SK-N-SH (cell line): Measurements from ENCODE around the gene C1QC. TPM values are rescaled to one million over a fixed set of nuclear protein-coding genes. Genes with fewer than 3 reads are reported as not detected.

Source experiments
- CTCF ChIA-PET: fragments of 300-600, 350-600 bp; formaldehyde crosslinking; extraction: SDS; loops from one replicate; lab custom pipeline; 2021; lab: Yijun Ruan, JAX
- POLR2A ChIA-PET: fragments of 350-600 bp; sonication (Branson Sonifier 250); formaldehyde crosslinking; extraction: SDS; loops from one replicate; lab custom pipeline; 2020; ENCODE audit warnings: antibody characterized with exemption, inconsistent platforms; lab: Yijun Ruan, JAX
- DNase-seq: peaks from one replicate; pipeline ENCODE4 v3.0.0; 2012
- H2AFZ ChIP-seq: fragments of 200-600 bp; sonication (generic); 2 replicates; pipeline ENCODE4 v1.8.1; 2016; ENCODE audit warnings: antibody characterized with exemption, mild to moderate bottlenecking, low read depth
- H3F3A ChIP-seq: fragments of 200-600 bp; sonication (generic); replicated peaks from 2 replicates; pipeline ENCODE3; 2016; ENCODE audit warnings: antibody characterized with exemption, mild to moderate bottlenecking; ENCODE audit not compliant: insufficient read depth
- H3K27ac ChIP-seq, 2 experiments: fragments of 200-500 bp in 1 of 2; fragments of 200-600 bp in 1 of 2; sonication (Bioruptor generic) in 1 of 2; sonication (generic), shearing (Covaris generic) in 1 of 2; 2 replicates each; pipeline versions ENCODE4 v1.5.1 to v1.6.1; 2014 to 2016; ENCODE audit warnings: low read depth in 2 of 2, inconsistent platforms in 1 of 2, low read length in 1 of 2, mild to moderate bottlenecking in 1 of 2, mixed read lengths in 1 of 2
- H3K27me3 ChIP-seq: fragments of 200-600 bp; sonication (generic), shearing (Covaris generic); 2 replicates; pipeline ENCODE4 v1.6.1; 2016; ENCODE audit warnings: mixed run types; ENCODE audit not compliant: insufficient read depth
- H3K36me3 ChIP-seq, 2 experiments: fragments of 200-500 bp in 1 of 2; fragments of 200-600 bp in 1 of 2; sonication (Bioruptor generic) in 1 of 2; sonication (generic) in 1 of 2; replicated peaks in 1 of 2; 2 replicates each; pipeline versions ENCODE3 to v1.5.1; 2014 to 2016; ENCODE audit warnings: low read length in 1 of 2, mild to moderate bottlenecking in 1 of 2; ENCODE audit not compliant: insufficient read depth in 2 of 2, control insufficient read depth in 1 of 2
- H3K4me1 ChIP-seq, 2 experiments: fragments of 200-500 bp in 1 of 2; fragments of 200-600 bp in 1 of 2; sonication (Bioruptor generic) in 1 of 2; sonication (generic), shearing (Covaris generic) in 1 of 2; 2 replicates each; pipeline versions ENCODE4 v1.5.1 to v1.6.1; 2014 to 2016; ENCODE audit warnings: low read depth in 1 of 2, low read length in 1 of 2, mixed run types in 1 of 2; ENCODE audit not compliant: insufficient read depth in 2 of 2, control insufficient read depth in 1 of 2
- H3K4me2 ChIP-seq: fragments of 200-600 bp; sonication (generic), shearing (Covaris generic); 2 replicates; pipeline ENCODE4 v1.6.1; 2017; ENCODE audit warnings: mixed run types
- H3K4me3 ChIP-seq, 2 experiments: fragments of 200-500 bp in 1 of 2; fragments of 200-600 bp in 1 of 2; sonication (Bioruptor generic) in 1 of 2; sonication (generic), shearing (Covaris generic) in 1 of 2; 2 replicates each; pipeline versions ENCODE4 v1.5.1 to v1.8.1; 2014 to 2016; ENCODE audit warnings: low read depth in 2 of 2, inconsistent platforms in 1 of 2, low read length in 1 of 2, mild to moderate bottlenecking in 1 of 2, mixed read lengths in 1 of 2, moderate library complexity in 1 of 2
- H3K79me2 ChIP-seq: fragments of 200-600 bp; sonication (generic); 2 replicates; pipeline ENCODE4 v1.8.1; 2017; ENCODE audit warnings: mild to moderate bottlenecking; ENCODE audit not compliant: insufficient read depth
- H3K9ac ChIP-seq: fragments of 200-600 bp; sonication (generic); 2 replicates; pipeline ENCODE4 v1.6.1; 2017; ENCODE audit warnings: mixed run types
- H3K9me2 ChIP-seq: fragments of 200-600 bp; sonication (generic); 2 replicates; pipeline ENCODE4 v1.6.1; 2017; ENCODE audit warnings: mixed run types
- H3K9me3 ChIP-seq: fragments of 200-600 bp; sonication (generic); 2 replicates; pipeline ENCODE4 v1.6.1; 2017; ENCODE audit warnings: mixed run types, mild to moderate bottlenecking, moderate library complexity
- H4K20me1 ChIP-seq: fragments of 200-600 bp; sonication (generic); 2 replicates; pipeline ENCODE4 v1.6.1; 2017; ENCODE audit warnings: mild to moderate bottlenecking, mixed run types; ENCODE audit not compliant: insufficient read depth
- CTCF ChIP-seq: fragments of 200-600 bp; sonication (generic); IDR thresholded peaks from 2 replicates; pipeline ENCODE4 v1.6.1; 2017; ENCODE audit warnings: antibody characterized with exemption, mild to moderate bottlenecking, moderate library complexity
- FOSL2 ChIP-seq: IDR thresholded peaks from 2 replicates; pipeline ENCODE4 v1.4.0; 2012; ENCODE audit warnings: low read depth, mild to moderate bottlenecking, moderate library complexity, borderline replicate concordance
- FOXM1 ChIP-seq: IDR thresholded peaks from 2 replicates; pipeline ENCODE4 v1.4.0; 2012; ENCODE audit warnings: low read depth, mild to moderate bottlenecking
- GATA2 ChIP-seq: sonication (generic); formaldehyde crosslinking; IDR thresholded peaks from 2 replicates; pipeline ENCODE4 v1.5.0; 2020; ENCODE audit warnings: mild to moderate bottlenecking, missing genetic modification reagents
- JUND ChIP-seq: IDR thresholded peaks from 2 replicates; pipeline ENCODE4 v1.4.0; 2012
- MEF2A ChIP-seq: IDR thresholded peaks from 2 replicates; pipeline ENCODE4 v1.4.0; 2012; ENCODE audit warnings: low read depth, borderline replicate concordance
- REST ChIP-seq: IDR thresholded peaks from 2 replicates; pipeline ENCODE4 v1.6.1; 2012; ENCODE audit warnings: mild to moderate bottlenecking, low read depth, low read length, moderate library complexity
- SMC3 ChIP-seq: IDR thresholded peaks from 2 replicates; pipeline ENCODE4 v1.6.1; 2012; ENCODE audit warnings: low read depth, low read length, improper control_type of control experiment
- ZBTB33 ChIP-seq: IDR thresholded peaks from 2 replicates; pipeline ENCODE4 v1.4.0; 2012; ENCODE audit warnings: low read depth, borderline replicate concordance
- WGBS: methylation state at CpG from one replicate; pipeline ENCODE4 v1.1.6; 2017; ENCODE audit warnings: low lambda C conversion rate; 5-methylcytosine and 5-hydroxymethylcytosine counted together
- polyA plus RNA-seq, 3 experiments: library from polyadenylated mRNA; depleted of rRNA; stranded (reverse); fragments of >200 nt; gene quantifications; 2 replicates each; pipeline ENCODE4 v1.2.3, GENCODE V29; 2012

Gene C1QC
- polyA plus RNA-seq, 1 of the 3 experiments (the other 2 are of a cell fraction): not detected

- no peaks in the 10 kb centered on the region for H3K9me2 ChIP-seq
- H3F3A ChIP-seq: no peaks in the 10 kb centered on the region
- no peak overlapping the region for H2AFZ ChIP-seq
- POLR2A ChIA-PET: no interaction called here
- no peaks in the 10 kb centered on the region for H3K79me2 ChIP-seq
- no peaks in the 10 kb centered on the region for H3K27me3 ChIP-seq
- H3K4me3 ChIP-seq: no peak overlapping the region
- H3K4me1 ChIP-seq: no peaks in the 10 kb centered on the region
- no peak for DNase-seq
- no peak overlapping the region for H3K9ac ChIP-seq
- no peaks in the 10 kb centered on the region for H3K9me3 ChIP-seq
- no peak overlapping the region for H3K27ac ChIP-seq
- CTCF ChIA-PET: interaction anchor here (1.1 kb wide), 1 partner anchor 24 kb away, joined by 3 read pairs; no protein-coding TSS in a partner anchor
- no peak overlapping the region for H3K4me2 ChIP-seq
- no peaks in the 10 kb centered on the region for H4K20me1 ChIP-seq
- WGBS: 59% methylated on average over 10 of the region's 10 CpGs
- TF ChIP-seq REST (peak; percentile 90), MEF2A (no peak)
- no peaks in the 10 kb centered on the region for H3K36me3 ChIP-seq
Observed at GRCh38 chr1:22607154-22607553, 36.3 kb upstream of the C1QC start.

GRCh38 chr1:22608361-22608760, 35.1 kb upstream of the C1QC start:
- ChIA-PET CTCF (no interaction called here), POLR2A (no interaction called here)
- no peak overlapping the region for H3K4me2 ChIP-seq
- no peak overlapping the region for H2AFZ ChIP-seq
- no peaks in the 10 kb centered on the region for H3K9me2 ChIP-seq
- no peaks in the 10 kb centered on the region for H3K36me3 ChIP-seq
- 12% methylated on average over 3 of the region's 3 CpGs for WGBS
- H4K20me1 ChIP-seq: no peaks in the 10 kb centered on the region
- no peaks in the 10 kb centered on the region for H3K79me2 ChIP-seq
- TF ChIP-seq FOSL2 (no peak), REST (no peak), GATA2 (no peak), FOXM1 (no peak), CTCF (no peak), ZBTB33 (no peak), SMC3 (no peak), JUND (no peak), MEF2A (no peak)
- H3F3A ChIP-seq: no peaks in the 10 kb centered on the region
- no peak overlapping the region for H3K4me3 ChIP-seq
- H3K4me1 ChIP-seq: peaks cover 0 to 4% of the 10 kb centered on the region in 2 experiments; a peak in 1 of 4 replicates
- no peaks in the 10 kb centered on the region for H3K27me3 ChIP-seq
- H3K9me3 ChIP-seq: no peaks in the 10 kb centered on the region
- DNase-seq: no peak
- H3K27ac ChIP-seq: no peak overlapping the region
- no peak overlapping the region for H3K9ac ChIP-seq
